ENCODE data around the gene GALR1.
"Not testable (repeated sequence)": the region's sequence is repeated elsewhere in the genome, so short reads cannot be mapped to it uniquely, and the experiment has no call there.

GALR1 gene

GRCh38 chr18:77223221-77223639, 26.4 kb upstream of the GALR1 start:
- no peak for DNase-seq (ENCODE audit: low spot score)
- TF ChIP-seq CTCF (IDR thresholded peaks at IDR 0.05; ENCODE audit: extremely low read depth, missing control alignments): no peak

- TF ChIP-seq CTCF (IDR thresholded peaks at IDR 0.05; ENCODE audit: extremely low read depth, missing control alignments): no peak
- DNase-seq (ENCODE audit: low spot score): no peak
Observed at GRCh38 chr18:77223653-77224052, 26.0 kb upstream of the GALR1 start.

GRCh38 chr18:77230645-77231044, 19.0 kb upstream of the GALR1 start:
- no peak for TF ChIP-seq CTCF (IDR thresholded peaks at IDR 0.05; ENCODE audit: extremely low read depth, missing control alignments)
- no peak for DNase-seq (ENCODE audit: low spot score)

- TF ChIP-seq CTCF (IDR thresholded peaks at IDR 0.05; ENCODE audit: extremely low read depth, missing control alignments): no peak
- DNase-seq (ENCODE audit: low spot score): no peak
Observed at GRCh38 chr18:77234504-77235365, 14.9 kb upstream of the GALR1 start.

- DNase-seq (ENCODE audit: low spot score): not testable (repeated sequence)
Observed at GRCh38 chr18:77239285-77239684, 10.4 kb upstream of the GALR1 start.

- no peak for DNase-seq (ENCODE audit: low spot score)
- no peak for TF ChIP-seq CTCF (IDR thresholded peaks at IDR 0.05; ENCODE audit: extremely low read depth, missing control alignments)
Observed at GRCh38 chr18:77248873-77249568, 627 bp upstream of the GALR1 start.

- no peak for DNase-seq (ENCODE audit: low spot score)
- no peak for TF ChIP-seq CTCF (IDR thresholded peaks at IDR 0.05; ENCODE audit: extremely low read depth, missing control alignments)
Observed at GRCh38 chr18:77250501-77250925, 865 bp downstream of the GALR1 start.
